GM21786 (cell line): ENCODE measurements around the gene EDNRA.

Experiments
- ATAC-seq: cut with Tn5 transposase; IDR thresholded peaks from one replicate; pipeline ENCODE4 v1.9.1; 2021; ENCODE audit not compliant: unreplicated experiment

EDNRA gene

GRCh38 chr4:147586637-147587036, 105.7 kb downstream of the EDNRA start:
- ATAC-seq: peak; percentile 88

- ATAC-seq: no peak
Measured at GRCh38 chr4:147587041-147587440, 106.1 kb downstream of the EDNRA start.

DNA sequence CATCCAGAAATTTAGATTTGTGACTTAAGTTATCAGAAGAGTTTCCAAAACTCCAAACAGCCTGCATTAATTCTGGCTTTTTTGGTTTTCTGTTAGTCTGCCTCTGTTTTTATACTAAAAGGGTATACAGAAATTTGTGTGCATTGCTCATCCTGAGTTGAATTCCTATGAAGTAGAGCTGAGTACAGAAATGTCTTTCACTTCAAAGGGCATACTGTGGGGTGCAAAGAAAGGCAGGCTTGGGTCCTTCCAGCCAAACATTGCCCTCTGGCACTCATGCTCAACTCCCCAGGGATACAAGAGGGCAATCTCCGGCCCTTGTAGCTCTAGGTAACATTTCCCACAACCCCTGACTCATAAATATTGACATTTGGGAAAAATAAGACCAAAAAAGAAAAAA, 108.7 kb downstream of the EDNRA start:
- ATAC-seq: no peak

- peak; percentile 55 for ATAC-seq
Measured at GRCh38 chr4:147590249-147590920, 109.5 kb downstream of the EDNRA start.

DNA sequence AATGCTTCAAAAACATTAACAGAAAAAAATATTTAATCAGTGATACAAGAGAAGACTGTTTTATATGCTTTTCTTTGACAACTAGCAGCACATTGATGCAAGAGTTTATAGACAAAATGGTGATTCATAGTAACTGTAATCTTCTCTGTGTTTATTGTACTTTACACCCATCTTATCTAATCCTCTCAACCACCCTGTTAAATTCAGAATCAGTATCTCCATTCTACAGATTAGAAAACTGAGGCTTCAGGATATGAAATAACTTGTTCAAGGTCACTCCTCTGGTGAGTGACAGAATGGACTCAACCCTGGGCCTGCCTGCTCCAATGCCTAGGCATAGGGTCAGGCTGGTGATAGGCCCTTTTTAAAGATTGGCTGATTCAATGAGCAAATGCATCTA, 110.2 kb downstream of the EDNRA start:
- no peak for ATAC-seq

DNA sequence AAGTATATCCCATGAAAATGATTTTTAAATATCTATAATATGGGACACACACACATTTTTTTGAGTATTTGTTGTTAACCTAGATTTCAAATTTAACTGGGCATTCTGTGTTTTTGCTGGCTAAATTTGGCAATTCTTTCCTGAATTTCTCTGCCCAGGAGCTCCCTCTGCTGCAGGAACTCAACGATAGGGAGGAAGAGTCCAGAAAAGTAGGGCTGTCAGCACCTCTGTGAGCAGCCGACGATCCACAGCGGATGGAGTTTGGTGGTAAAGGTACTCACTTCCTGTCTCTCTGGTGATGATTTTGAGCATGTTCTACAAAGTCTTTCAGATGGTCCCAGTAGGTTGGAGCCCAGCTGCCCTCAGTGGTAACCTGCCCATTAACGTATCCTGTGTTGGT, 113.2 kb downstream of the EDNRA start:
- ATAC-seq: no peak
